VCaP (cell line): ENCODE data around the gene STK10.

ENCODE experiments used
- H3K27ac ChIP-seq: fragments of 450-650 bp; 2 replicates; pipeline ENCODE4 v1.5.1; 2017
- TF ChIP-seq, protein P1 (sequence below): fragments of 450-650 bp; conservative IDR thresholded peaks from 2 replicates; pipeline ENCODE4 v1.5.1; 2017; ENCODE audit warnings: mild to moderate bottlenecking, moderate library complexity

The STK10 gene

DNA sequence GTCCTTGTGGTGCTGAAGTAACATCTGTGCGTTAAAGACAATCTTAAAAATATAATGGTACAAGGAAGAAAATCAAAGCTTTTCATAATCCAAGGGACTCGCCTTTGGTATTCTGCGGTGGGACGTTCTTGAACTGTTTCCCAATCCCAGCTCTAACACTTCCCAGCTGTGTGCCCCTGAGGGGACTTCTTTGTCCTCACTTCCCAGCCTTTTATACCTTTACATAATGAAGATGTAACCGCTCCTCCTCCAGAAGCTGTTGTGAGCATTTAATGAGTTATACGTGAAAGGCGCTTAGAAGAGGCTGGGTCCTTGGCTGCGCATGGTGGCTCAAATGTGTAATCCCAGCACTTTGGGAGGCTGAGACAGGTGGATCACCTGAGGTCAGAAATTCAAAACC, 16.9 kb downstream of the STK10 start:
- TF ChIP-seq, protein P1, sequence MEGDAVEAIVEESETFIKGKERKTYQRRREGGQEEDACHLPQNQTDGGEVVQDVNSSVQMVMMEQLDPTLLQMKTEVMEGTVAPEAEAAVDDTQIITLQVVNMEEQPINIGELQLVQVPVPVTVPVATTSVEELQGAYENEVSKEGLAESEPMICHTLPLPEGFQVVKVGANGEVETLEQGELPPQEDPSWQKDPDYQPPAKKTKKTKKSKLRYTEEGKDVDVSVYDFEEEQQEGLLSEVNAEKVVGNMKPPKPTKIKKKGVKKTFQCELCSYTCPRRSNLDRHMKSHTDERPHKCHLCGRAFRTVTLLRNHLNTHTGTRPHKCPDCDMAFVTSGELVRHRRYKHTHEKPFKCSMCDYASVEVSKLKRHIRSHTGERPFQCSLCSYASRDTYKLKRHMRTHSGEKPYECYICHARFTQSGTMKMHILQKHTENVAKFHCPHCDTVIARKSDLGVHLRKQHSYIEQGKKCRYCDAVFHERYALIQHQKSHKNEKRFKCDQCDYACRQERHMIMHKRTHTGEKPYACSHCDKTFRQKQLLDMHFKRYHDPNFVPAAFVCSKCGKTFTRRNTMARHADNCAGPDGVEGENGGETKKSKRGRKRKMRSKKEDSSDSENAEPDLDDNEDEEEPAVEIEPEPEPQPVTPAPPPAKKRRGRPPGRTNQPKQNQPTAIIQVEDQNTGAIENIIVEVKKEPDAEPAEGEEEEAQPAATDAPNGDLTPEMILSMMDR, result no peak
- H3K27ac ChIP-seq, result no peak overlapping the region

DNA sequence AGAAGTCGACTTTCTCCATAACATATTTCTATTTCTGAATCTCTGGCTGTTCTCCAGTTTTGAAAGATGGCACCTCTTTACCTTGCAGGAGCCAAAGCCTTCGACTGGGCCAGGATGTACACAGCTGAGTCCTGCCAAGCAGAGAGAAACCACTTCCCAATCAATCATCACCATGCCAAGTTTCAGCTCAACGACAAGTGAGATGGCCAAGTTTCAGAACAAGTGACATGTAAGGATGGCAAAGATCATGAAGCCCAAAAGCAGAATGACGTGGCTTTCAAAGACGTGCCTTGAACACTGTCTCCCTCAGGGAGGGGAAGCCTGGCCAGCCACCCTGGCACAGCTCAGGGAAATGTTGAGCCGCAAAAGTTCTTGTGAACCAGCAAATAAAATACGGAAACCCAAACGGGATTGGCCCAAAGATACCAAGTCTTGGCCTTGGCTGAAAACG, 17.7 kb downstream of the STK10 start:
- TF ChIP-seq, protein P1, result no peak
- no peak overlapping the region for H3K27ac ChIP-seq

DNA sequence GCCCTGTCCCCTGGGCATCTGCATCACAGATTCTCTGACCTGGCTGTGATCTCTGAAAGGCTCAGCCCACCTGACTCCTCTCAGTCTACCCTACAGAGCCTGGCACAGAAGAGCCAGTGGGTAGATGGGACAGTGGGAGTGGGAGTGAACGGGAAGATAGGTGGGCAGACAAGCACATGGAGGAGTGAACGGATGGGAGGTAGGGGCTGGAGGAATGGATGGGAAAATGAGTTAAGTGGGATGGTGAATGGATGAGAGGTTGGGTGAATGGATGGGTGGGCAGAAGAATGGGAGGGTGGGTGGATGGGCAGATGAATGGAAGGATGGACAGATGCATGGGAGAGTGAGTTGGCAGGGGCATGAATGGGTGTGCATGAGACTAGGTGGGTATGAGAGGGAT, 18.8 kb downstream of the STK10 start:
- H3K27ac ChIP-seq, result no peak overlapping the region
- TF ChIP-seq, protein P1, result no peak

DNA sequence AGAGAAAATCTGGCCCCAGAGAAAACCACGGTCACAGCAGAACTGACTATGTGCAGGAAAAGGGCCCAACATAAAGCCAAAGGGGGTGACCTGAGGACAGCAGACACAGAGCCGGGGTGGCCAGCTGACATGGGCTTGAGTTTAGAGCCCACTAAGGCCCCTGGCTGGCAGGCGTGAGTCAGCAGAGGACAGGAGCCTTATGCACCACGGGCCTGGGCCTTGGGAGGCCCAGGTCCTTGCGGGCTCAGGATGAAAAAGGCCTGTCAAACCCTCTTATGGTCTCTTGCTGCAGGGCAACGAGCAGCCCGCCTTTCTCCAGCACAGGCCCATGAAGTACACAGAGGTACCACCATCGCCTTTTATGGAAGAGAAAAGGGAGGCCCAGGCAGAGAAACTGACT, 19.7 kb downstream of the STK10 start:
- H3K27ac ChIP-seq, result no peak overlapping the region
- TF ChIP-seq, protein P1, result no peak

DNA sequence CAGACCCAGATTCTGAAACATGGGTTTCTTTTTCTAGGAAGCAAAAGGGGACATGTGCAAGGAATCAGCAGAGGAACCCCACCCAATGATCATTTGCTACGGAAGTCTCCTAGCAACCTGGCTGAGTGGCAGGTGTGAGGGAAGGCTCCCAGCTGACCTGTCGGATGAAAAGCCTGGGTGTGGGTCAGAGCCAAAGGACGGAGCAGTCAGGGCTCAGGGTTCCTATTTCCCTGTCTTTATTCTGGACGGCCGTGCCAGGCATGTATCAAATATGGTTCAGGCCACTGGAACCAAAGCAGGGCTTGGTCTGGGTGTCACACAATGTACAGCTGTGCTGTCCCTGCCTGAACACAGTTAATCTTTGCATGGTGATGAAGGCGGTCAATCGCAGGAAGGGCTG, 20.1 kb downstream of the STK10 start:
- no peak overlapping the region for H3K27ac ChIP-seq
- TF ChIP-seq, protein P1, result no peak

DNA sequence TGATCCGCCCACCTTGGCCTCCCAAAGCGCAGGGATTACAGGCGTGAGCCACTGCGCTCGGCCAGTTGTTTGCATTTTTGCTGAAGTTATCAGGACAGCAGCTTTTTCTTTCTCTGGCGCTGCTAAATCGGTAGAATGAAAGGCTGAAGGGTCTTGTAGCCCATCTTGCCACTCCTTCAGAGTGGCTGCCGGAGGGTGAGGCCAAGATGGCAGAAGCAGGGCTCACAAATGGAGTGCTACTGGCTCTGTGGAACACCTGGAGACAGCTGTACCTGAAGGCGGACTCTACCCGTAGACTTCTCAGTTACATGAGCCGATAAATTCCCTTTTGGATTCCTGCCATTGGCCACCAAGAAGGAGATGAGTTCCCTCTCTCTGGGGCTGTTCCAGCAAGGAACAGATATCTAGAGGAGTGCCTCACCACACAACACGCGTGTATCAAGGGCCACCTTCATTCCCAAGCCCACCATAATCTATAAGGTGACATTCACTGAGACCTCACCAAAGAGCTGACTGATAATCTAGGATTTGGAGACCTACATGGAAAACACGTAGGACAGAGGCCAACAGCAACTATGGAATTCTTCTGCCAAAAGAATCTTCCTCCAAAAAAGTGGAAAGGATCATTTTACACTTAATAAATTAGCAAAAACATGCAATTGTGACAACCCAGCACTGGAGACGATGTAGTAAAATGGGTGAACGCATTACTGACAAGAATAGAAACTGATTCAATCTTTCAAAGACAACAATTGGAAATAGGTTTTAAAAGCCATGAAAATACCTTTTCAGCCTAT, 21.8 kb downstream of the STK10 start:
- no peak overlapping the region for H3K27ac ChIP-seq

DNA sequence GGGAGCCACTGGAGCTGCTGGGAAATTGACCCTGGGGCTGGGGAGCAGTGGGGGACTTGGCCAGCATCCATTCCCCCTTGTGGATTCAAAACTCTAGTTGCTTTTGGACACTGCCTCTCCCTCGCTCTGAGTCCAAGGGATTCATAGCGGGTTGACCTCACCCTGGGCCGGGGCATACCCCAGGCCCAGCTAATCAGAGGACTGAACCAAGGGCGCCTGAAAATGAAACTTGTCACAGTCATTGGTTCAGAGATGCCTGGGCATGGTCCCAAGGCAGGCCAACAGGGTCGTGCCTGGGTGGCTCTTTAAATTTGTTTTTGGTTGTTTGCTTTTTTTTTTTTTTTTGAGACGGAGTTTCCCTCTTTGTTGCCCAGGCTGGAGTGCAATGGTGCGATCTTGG, 22.6 kb downstream of the STK10 start:
- TF ChIP-seq, protein P1, result no peak
- no peak overlapping the region for H3K27ac ChIP-seq

More for the DNA sequence above, 21.8 kb downstream of the STK10 start:
- TF ChIP-seq, protein P1, result no peak
